Erythroblast (primary cell): Measurements from ENCODE around the gene GABBR2.

ENCODE experiments used
- GATA1 ChIP-seq: IDR thresholded peaks from 2 replicates; pipeline ENCODE4 v1.6.1; 2011; ENCODE audit warnings: low read depth, mild to moderate bottlenecking, control low read depth, low read length, moderate library complexity
- POLR2A ChIP-seq: IDR thresholded peaks from 2 replicates; pipeline ENCODE4 v1.6.1; 2011; ENCODE audit warnings: mild to moderate bottlenecking, low read length

GRCh38 chr9:98558575-98558974 lies 150.2 kb downstream of the GABBR2 start:
- no peak for TF ChIP-seq POLR2A
- no peak for TF ChIP-seq GATA1
